IPS DF 4.7 (cell line): ENCODE results near the gene KPNA6.
"Not testable (repeated sequence)": the region's sequence is repeated elsewhere in the genome, so short reads cannot be mapped to it uniquely, and the experiment has no call there.

ENCODE experiments used
- DNase-seq: peaks from one replicate; pipeline ENCODE4 v3.0.0-alpha.2; 2013; ENCODE audit warnings: low spot score; ENCODE audit errors: extremely low read depth

KPNA6 gene

GRCh38 chr1:32100359-32100758 lies 7.5 kb upstream of the KPNA6 start:
- no peak for DNase-seq

- DNase-seq = no peak
Observed at GRCh38 chr1:32100807-32101708, 6.8 kb upstream of the KPNA6 start.

- DNase-seq = no peak
Observed at GRCh38 chr1:32104127-32104526, 3.7 kb upstream of the KPNA6 start.

- no peak for DNase-seq
Observed at GRCh38 chr1:32105338-32105737, 2.5 kb upstream of the KPNA6 start.

- DNase-seq = no peak
Observed at GRCh38 chr1:32106663-32107275, 1.1 kb upstream of the KPNA6 start.

GRCh38 chr1:32111040-32111623 lies 3.3 kb downstream of the KPNA6 start:
- no peak for DNase-seq

DNA sequence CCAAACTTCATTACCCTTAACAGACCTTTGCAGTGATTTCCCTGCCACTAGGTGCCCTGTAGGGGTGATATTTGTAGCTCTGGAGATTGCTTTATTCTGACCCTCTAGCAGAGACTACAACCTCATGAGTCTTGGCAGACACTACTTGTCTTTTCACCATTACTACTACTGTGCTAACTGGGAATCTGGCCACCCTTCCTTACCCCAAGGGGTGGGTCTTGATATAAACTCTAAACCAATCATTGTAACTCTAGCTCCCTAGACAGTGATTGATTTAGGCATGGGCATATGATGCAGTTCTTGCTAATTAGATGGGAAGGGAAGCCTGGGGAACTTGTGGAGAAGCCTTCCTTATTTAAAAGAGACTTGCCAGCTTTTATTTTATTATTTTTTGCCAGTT lies 3.9 kb downstream of the KPNA6 start:
- DNase-seq = no peak

- DNase-seq = no peak
Observed at GRCh38 chr1:32112806-32113375, 5.0 kb downstream of the KPNA6 start.

DNA sequence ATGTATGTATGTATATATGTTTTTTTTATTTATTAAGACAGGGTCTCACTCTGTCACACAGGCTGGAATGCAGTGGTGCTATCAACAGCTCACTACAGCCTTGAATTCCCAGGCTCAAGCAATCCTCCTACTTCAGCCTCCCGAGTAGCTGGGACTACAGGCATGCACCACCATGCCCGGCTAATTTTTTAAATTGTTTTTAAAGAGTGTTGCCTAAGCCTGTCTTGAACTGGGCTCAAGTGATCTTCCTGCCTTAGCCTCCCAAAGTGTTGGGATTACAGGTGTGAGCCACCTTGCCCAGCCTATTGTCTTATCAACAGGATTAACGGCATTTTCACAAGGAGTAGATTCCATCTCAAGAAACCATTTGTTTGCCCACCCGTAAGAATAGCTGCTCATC lies 5.6 kb downstream of the KPNA6 start:
- not testable (repeated sequence) for DNase-seq

- DNase-seq = no peak
Observed at GRCh38 chr1:32114420-32114819, 6.6 kb downstream of the KPNA6 start.

- no peak for DNase-seq
Observed at GRCh38 chr1:32115496-32115895, 7.6 kb downstream of the KPNA6 start.

DNA sequence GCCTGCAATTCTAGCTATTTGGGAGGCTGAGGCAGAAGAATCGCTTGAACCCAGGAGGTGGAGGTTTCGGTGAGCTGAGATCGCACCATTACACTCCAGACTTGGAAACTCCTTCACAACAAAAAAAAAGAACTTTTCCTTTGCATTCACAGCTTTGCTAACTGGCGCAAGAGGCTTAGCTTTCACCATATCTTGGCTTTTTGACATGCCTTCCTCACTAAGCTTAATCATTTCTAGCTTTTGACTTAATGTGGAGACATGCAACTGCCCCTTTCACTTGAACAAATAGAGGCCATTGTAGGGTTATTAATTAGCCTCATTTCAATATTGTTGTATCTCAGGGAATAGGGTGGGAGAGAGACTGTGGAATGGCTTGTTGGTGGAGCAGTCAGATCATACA lies 8.7 kb downstream of the KPNA6 start:
- no peak for DNase-seq

DNA sequence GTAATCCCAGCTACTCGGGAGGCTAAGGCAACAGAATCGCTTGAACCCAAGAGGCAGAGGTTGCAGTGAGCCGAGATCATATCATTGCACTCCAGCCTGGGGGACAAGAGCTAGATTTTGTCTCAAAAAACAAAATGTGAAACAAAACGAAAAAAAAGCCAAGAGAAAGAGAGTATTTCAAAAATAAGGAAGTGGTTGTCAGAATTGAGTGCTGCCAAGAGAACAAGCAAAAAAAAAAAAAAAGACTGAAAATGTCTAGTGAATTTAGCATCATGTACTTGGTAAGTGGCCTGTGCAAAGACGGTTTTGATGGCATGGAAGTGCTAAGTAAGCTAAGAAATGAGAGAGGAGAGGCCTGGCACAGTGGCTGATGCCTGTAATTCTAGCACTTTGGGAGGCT lies 14.3 kb downstream of the KPNA6 start:
- no peak for DNase-seq

DNA sequence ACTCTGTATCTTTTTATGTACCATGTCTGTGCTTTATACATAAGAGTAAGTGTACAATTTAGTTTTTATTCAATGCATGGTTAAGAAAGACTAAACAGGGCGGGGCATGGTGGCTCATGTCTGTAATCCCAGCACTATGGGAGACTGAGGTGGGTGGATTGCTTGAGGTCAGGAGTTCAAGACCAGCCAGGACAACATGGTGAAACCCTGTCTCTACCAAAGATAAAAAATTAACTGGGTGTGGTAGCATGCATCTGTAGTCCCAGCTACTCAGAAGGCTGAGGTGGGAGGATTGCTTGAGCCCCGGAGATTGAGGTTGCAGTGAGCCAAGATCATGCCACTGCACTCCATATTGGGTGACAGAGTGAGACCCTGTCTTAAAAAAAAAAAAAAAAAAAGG lies 15.5 kb downstream of the KPNA6 start:
- not testable (repeated sequence) for DNase-seq

GRCh38 chr1:32125313-32125712 lies 17.5 kb downstream of the KPNA6 start:
- DNase-seq = no peak

GRCh38 chr1:32126770-32127169 lies 18.9 kb downstream of the KPNA6 start:
- DNase-seq = no peak

DNA sequence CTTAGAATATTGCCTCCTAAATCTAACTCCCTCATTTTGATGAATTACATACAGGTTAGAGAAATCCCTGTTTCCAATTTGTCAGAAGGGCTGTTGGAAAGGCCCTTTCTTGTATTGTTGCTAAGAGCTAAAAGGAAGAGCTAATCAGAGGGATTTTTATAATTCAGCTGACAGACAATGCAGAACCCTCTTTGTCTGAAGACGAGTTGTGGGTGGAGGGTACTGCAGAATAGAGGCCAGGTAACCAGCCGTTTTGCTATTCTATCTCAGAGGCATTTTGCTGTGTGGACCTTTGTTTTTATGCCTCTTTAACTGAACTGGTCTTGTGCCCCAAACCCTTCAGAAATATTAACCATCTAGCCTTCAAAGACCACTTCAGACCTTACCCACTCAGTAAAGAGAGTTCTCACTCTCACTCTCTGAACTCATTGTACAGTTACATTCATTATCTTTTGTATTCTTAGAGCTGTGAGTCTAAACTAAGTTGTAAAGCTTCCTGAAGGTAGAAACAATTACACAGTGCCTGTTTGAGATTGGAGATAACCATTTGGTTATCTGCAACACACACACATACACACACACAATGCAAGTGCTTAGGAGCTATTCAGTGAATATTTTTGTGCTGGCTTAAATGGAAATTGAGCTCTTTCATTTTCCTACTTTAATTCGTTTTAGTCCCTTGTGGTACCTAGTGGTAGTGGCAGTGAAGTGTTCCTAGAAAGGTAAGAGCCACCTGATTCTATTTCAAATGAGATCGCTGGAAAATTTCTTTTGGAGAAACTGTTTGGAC lies 19.7 kb downstream of the KPNA6 start:
- no peak for DNase-seq

GRCh38 chr1:32128479-32128878 lies 20.6 kb downstream of the KPNA6 start:
- DNase-seq = no peak

DNA sequence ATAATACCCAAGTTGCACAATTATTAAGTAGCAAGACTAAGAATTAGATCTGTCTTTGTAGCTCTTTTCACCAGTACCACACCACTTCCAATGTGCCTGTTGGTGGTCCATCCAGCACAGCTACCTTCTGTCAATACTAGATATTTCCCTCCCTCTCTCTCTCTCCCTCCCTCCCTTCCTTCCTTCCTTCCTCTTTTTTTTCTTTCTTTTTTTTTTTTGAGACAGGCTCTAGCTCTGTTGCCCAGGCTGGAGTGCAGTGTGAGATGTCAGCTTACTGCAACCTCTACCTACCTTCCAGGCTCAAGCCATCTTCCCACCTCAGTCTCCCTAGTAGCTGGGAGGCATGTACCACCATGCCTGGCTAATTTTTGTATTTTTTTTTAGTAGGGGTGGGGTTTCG lies 21.1 kb downstream of the KPNA6 start:
- DNase-seq = no peak

DNA sequence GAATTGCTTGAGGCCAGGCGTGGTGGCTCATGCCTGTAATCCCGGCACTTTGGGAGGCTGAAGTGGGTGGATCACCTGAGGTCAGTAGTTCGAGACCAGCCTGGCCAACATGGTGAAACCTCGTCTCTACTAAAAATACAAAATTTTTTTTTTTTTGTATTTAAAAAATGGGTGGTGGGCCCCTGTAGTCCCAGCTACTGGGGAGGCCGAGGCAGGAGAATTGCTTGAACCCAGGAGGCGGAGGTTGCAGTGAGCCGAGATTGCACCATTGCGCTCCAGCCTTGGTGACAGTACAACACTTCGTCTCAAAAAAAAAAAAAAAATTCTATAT lies 26.1 kb downstream of the KPNA6 start:
- DNase-seq = not testable (repeated sequence)

DNA sequence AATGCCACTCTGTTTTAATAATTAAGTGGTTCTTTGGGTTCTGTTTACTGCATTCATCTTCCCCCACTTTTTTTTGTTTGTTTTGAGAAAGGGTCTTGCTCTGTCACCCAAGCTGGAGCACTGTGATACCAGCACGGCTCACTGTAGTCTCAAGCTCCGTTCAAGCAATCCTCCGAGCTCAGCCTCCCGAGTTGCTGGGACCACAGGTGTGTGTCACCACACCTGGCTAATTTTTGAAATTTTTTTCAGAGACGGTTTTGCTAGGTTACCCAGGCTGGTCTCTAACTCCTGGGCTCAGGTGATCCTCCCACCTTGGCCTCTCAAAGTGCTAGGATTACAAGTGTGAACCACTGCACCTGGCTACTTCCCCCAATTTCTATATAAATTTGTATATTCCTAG lies 29.3 kb downstream of the KPNA6 start:
- DNase-seq = no peak

DNA sequence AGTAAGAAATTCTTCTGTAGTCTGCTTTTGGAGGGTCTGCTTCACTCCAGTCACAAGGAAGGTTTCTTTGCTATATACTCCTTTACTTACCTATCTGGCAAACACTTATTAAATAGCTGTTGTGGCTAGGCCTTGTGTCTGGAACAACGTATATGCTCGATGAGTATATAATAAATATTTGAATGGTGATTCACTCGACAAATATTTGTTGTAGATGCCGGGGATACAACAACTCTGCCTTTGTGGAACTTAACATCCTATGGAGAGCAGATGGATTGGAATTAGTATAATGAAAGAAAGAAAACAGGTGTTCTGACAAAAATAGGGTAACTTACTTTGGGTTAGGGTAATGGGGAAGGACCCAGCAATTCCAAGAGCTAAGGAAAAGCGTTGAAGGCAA lies 31.1 kb downstream of the KPNA6 start:
- DNase-seq = no peak
